Measurements from ENCODE around the gene EIF2A. TPM values are rescaled to one million over a fixed set of nuclear protein-coding genes. Genes with fewer than 3 reads are reported as not detected.
A peak's percentile ranks its signal among the peaks of the same experiment; 100 is the strongest.
"Not testable (repeated sequence)": the region's sequence is repeated elsewhere in the genome, so short reads cannot be mapped to it uniquely, and the experiment has no call there.

The EIF2A gene
- total RNA-seq: 165 and 216 TPM in 2 replicates

DNA sequence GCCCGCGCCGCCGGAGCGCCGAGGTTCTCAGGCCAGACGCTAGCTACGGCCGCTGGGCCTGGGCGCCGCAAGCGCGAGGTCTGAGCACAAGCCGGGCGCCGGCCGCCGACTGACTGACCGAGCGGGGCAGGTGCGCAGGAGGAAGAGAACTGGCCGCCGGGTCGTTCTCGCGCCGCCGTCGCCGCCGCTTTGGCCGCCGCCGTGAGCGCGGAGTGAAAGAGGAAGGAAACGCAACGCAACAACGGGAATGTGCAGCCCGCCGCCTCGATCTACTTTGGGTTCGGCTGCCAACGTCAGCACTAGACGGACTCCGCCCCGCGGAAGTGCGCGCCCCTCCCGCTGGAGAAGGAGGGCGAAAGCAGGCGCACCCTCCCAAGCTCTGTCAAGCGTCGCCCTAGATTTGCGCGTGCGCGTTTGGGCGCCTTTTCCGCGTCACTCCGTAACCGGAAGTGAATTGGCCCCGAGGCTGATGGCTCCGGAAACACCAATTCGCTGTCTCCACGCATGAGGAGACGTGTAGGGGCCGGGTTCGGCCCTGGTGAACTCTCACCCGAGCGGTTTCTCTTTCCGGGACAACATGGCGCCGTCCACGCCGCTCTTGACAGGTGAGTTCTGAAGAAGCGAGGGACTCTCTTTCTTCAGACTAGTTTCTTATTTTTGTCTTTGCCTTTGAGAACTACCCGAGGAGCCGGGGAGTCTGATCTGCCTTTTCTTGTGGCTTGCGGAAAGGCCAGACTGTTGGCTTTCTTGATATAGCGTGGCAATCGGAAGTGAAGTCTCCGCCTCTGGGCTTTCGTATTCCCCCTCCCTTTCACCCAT, at the start of gene EIF2A, which contains the start of gene SERP1:
TSS of gene EIF2A (plus strand) at position 562 of the 819 bp plus-strand sequence. CDS start at position 578, 16 bp downstream.
TSS of gene SERP1 (minus strand) at position 271 of the 819 bp plus-strand sequence. CDS start 361 bp downstream, outside the sequence.
- DNase-seq (ENCODE audit: low read depth in 2 of 2): peak; percentile 99

DNA sequence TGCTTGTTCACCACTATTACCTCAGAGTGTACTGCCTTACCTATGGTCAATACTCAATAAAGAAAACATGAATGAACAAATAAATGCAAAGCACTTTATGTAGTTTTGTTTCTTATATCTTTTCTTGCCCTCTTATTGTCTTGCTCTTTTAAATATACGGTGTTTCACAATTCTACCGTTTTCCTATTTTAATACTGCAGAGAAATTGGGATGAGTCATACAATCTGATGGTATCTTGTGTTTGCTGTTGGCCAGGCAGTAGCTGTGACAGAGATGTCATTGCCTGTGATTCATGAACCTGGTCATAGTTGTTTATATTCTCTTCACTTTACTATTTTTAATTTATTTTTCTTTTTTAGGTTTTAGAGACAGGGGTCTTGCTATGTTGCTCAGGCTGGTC, 48.6 kb upstream of the EIF2A start:
- peak; percentile 35 to 67 for DNase-seq (ENCODE audit: low read depth in 2 of 2)

DNA sequence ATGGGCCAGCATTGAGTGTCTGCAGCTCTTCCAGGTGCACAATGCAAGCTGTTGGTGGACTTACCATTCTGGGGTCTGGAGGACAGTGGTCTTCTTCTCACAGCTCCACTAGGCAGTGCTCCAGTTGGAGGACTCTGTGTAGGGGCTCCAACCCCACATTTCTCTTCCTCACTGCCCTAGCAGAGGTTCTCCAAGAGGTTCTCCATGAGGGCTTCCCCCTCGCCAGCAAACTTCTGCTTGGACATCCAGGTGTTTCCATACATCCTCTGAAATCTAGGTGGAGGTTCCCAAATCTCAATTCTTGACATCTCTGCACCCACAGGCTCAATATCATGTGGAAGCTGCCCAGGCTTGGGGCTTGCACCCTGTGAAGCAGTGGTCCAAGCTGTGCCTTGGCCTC, 45.6 kb upstream of the EIF2A start:
- not testable (repeated sequence) for DNase-seq (ENCODE audit: low read depth in 2 of 2)

DNA sequence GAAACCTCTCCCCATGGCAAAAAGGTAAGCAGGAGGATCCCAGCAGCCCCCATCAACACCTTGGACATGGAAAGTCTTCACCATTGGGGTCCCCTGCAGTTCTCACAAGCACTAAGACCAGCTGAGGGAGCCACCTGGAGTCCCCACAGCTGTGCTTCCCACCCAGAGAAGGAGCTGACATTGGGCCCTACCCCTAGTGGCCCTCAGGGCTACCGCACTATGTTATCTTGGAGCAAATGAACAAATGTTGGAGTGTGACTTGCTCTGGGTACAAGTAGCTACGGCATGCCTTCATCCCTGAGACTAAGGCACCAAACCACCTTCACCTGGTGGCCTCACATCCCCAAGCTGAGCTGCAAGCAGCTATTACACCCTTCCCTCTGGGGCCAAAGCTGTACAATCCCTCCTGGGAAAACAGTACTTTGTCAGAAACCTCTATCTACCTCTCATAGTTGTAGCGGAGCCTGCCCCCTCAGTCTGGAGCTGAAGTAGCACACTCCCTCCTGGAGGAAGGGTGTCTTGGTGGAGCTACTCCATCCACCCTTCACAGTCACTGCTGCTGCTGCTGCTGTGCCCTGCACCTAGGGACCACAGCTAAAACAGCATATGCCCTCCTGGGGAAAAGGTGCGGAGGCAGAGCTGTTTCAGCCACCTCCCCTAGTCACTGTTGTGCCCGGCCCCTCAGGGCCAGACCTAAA, 43.0 kb upstream of the EIF2A start:
- DNase-seq (ENCODE audit: low read depth in 2 of 2): no peak

DNA sequence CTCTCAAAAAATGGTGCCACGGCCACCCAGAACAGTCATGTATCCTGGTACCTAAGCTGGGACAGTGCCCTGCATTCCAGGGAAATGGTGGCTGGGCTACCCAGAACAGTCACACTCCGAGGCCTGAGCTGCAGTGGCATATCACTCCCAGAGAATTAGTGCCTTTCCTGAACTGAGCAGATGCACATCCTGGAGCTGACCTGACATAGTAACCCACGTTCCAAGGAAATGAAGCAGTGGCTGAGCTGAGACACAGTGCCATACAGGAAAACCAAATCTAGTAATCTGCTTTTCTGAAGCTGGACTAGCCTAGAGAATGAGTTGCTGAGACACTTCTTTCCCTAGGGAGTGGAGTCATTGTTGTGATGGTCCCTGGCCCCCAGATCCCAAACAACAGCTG, 42.1 kb upstream of the EIF2A start:
- DNase-seq (ENCODE audit: low read depth in 2 of 2): peak in 1 of 2 donors; percentile 68

DNA sequence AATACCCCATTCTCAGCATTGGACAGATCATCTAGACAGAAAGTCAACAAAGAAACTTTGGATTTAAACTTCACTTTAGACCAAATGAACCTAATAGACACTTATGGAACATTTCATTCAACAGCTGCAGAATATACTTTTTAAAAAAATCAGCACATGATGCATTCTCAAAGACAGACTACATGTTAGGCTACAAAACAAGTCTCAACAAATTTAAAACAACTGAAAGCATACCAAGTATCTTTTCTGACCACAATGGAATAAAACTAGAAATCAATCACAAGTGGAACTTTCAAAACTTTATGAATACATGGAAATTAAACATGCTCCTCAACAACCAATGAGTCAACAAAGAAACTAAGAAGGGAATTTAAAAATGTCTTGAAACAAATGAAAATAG, 38.2 kb upstream of the EIF2A start:
- no peak for DNase-seq (ENCODE audit: low read depth in 2 of 2)

DNA sequence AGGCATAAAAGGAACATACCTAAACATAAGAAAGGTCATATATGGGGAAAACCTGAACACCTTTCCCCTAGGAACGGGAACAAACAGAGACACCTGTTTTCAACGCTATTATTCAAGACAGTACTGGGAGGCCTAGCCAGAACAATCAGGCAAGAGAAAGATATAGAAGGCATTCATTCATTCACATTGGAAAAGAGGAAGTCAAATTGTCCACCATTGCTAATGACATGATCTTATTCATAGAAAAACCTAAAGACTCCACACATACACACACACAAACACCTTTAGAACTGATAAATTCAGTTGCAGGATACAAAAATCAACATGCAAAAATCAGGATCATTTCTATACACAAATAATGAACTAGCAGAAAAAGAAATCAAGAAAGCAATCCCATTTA, 36.8 kb upstream of the EIF2A start:
- DNase-seq (ENCODE audit: low read depth in 2 of 2): no peak

DNA sequence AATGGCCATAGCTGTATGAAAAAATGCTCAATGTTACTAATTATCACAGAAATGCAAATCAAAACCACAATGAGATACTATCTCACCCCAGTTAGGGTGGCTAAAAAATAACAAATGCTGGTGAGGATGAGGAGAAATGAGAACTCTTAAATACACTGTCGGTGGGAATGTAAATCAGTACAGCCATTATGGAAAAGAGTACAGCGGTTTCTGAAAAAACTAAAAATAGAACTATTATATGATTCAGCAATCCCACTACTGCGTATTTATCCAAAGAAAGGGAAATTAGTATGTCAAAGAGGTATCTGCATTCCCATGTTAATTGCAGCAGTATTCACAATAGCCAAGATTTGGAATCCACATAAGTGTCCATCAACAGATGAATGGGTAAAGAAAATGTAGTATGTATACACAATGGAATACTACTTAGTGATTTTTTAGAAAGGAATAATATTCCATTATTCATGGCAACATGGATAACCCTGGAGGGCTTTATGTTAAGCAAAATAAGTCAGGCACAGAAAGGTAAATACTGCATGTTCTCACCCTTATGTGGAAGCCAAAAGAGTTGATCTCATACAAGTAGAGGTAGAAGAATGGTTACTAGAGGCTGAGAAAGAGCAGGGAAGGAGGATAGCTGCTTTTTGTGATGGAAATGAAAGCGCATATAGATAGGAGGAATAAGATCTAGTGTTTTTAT, 35.3 kb upstream of the EIF2A start:
- no peak for DNase-seq (ENCODE audit: low read depth in 2 of 2)

DNA sequence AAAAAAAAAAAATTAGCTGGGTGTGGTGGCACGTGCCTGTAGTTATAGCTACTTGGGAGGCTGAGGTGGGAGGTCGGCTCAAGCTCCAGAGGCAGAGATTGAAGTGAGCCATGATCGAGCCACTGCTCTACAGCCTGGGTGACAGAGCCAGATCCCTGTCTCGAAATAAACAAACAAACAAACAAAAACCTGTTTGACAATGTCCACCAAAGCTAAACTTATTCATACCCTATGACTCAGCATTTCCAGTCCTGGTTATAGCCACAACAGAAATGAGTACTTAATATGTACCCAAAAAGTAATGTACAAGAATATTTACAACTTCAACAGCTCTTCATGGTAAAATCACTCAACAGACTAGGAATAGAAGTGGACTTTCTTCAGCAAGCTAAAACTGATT, 31.4 kb upstream of the EIF2A start:
- no peak for DNase-seq (ENCODE audit: low read depth in 2 of 2)

DNA sequence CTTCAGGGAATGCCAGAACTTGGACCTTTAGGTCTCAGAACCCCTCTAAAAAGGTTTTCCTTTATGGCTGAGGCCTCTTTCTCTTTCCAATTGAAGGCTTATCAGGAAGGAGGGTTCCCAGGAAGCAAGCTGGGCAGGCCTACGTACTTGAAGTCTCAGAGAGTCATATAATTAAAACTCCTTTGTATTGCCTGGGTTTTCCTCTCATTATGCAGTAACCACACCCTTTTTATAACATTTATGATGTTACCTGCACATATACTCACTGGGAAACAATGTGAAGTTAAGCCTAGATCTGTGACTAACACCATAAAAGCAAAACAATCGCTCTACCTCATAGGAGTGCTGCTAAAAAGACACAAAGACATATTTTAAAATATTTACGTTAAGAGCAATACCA, 27.6 kb upstream of the EIF2A start:
- DNase-seq (ENCODE audit: low read depth in 2 of 2): no peak

DNA sequence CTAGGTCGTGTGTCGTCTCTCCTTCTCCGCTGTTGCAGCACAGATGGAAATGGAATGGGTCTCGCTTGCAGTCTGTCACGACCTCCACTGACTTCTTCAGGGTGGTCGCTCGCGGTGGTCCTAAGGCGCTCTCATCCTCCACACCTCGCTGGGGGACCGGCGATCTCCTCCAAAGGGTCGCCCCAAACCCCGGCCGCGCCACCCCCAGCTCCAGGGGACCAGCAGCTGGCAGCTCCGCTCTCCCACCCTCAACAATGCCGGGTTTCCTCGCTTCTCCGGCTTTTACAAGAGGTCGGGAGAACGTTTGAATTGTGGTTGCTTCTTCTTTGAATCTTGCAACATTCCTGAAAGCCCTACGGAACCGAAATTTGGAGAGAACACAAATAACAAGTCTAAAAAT, 26.2 kb upstream of the EIF2A start:
- DNase-seq (ENCODE audit: low read depth in 2 of 2): no peak

DNA sequence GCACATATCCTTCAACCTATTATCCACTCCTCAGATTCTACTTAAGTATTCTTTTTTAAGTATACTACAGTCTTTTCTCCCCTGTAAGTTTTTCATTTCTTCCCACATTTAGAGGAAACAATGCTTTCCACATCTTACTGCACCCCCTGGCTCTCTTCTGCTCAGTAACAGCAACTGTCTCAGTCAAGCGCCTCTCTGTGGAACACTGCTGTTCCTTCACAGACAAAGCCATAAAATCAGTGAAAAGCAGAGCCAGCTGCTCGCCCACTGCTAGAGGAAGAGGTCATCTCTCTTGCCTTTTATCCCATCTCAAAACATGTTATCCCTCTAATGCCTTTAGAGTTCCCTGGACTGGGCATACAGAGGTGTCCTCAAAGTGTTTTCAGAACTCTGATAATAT, 25.1 kb upstream of the EIF2A start:
- no peak for DNase-seq (ENCODE audit: low read depth in 2 of 2)

DNA sequence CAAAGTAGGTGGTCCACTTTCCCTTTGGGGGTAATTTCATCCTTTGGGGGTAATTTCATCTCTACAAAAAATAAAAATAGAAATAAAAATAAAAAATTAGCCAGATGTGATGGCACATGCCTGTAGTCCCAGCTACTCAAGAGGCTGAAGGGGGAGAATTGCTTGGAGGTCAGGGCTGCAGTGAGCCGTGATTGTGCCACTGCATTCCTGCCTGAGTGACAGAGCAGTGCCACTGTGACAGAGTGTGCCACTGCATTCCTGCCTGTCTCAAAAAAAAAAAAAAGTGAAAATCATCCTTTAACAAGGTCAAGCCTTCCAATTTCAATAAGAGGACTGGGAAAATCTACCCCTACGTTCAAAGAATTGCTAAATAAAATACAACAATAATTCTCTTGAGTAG, 23.0 kb upstream of the EIF2A start:
- no peak for DNase-seq (ENCODE audit: low read depth in 2 of 2)

DNA sequence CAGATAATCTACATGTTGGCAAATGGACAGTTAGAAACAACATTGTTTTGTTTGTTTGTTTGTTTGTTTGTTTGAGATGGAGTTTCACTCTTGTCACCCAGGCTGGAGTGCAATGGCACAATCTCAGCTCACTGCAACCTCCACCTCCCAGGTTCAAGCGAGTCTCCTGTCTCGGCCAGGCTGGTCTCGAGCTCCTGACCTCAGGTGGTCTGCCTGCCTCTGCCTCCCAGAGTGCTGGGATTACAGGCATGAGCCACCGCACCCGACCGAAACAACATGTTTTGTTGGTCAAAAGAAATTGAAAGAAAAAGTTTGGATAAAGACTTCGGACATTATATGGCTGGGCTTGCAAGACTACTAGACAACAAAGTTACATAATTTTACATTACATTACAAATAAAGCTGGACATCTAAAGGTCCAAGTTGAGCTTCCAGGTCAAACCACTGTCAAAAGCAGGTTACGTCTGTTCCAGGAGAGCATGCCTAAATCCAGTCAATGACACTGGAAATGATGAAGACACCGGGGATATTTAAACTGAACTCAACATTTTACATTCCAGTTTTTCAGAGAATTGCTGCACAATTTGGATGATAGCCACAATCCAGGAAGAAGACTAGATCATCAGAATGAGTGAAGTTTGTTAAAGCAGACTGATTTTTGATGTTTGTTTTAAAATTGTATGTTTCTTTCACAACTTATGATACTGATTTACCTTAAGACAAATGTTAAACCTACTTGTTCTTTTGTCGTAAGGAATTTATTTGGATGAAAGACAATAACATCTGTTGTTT, 18.9 kb upstream of the EIF2A start:
- no peak for DNase-seq (ENCODE audit: low read depth in 2 of 2)

DNA sequence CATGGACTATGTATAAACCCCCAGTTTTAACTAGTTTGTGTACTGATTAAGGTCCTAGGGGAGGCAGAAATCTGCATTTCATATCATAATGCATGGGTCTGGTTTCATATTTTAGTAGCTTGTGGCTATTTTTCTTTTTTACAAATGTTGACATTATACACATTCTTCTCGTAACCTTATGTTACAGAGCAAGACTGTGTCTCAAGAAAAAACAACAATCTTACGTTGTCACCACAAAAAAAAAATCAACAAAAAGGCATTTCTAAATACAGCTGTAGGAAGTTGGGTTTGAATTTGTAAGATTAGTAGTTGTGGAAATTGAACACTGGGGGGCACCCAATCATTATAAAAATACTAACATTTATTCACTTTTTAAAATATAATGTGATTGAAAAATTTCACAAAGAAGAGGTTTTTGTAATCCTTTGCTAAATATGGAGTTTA, 18.2 kb upstream of the EIF2A start:
- DNase-seq (ENCODE audit: low read depth in 2 of 2): peak in 1 of 2 donors; percentile 46

DNA sequence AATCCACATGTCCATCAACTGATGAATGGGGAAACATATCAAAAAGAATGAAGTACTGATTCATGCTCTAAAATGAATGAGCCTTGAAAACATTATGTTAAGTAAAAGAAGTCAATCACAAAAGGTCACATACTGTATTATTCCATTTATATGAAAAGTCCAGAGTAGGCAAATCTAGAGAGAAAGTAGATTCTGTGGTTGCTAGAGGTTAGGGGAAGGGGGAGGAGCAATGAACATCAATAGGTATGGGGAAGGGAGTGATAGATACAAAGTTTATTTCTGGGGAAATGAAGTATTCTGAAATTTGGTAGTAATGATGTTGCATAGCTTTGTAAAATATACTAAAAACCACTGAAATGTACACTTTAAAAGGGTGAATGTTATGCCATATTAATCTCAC, 14.8 kb upstream of the EIF2A start:
- DNase-seq (ENCODE audit: low read depth in 2 of 2): no peak

DNA sequence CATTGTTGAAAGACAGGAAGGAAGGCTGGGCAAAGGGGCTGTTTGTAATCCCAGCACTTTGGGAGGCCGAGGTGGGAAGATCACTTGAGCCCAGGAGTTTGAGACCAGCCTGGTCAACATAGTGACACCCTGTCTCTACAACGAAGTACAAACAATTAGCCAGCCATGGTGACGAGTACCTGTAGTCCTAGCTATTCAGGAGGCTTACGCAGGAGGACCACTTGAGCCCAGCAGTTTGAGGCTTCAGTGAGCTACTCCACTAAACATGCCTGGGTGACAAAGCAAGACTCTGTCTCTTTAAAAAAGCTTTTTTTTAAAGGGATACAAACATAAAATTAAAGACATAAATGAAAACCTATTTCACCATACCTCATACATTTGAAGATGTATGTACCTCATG, 11.4 kb upstream of the EIF2A start:
- DNase-seq (ENCODE audit: low read depth in 2 of 2): no peak

DNA sequence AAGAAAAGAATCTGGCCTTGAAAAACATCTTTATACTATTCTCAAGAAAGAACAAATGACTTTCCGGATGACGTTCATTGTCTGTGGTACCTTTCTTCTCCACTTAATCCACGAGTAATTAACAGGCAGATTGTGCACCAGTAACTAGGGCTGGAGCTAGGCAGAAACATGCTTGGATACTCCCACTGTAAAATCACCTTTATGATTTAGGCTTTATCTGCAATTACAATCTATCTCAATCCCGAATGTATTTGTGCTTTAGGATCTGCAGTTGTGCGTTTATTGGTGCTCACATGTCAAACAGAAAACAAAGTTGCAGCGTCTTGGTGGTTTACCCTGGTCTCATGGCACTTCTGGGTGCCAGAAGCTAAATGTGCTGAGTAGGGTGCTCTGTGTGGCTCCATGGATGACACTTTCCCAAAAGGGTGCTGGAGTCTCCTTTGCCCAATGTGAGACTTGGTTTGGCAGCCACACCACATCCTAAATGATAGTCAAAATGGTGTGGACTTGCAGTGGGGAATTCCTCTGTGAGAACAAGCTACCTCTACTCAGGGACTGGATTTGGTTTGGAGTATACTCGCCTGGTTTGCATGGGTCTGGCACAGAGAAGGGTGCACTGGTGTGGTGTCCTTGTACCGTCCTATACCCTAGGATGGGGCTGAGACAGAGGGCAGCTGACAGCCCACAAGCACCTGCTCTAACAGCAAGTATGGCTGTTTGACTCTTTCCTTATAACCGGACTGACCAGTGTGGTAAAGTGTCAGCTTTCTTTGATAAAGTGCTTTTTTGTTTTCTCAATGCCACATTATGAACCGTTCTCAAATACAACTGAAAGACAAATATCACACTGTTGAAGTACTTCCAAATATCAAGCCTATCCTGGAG, 8.0 kb upstream of the EIF2A start:
- DNase-seq (ENCODE audit: low read depth in 2 of 2): no peak

DNA sequence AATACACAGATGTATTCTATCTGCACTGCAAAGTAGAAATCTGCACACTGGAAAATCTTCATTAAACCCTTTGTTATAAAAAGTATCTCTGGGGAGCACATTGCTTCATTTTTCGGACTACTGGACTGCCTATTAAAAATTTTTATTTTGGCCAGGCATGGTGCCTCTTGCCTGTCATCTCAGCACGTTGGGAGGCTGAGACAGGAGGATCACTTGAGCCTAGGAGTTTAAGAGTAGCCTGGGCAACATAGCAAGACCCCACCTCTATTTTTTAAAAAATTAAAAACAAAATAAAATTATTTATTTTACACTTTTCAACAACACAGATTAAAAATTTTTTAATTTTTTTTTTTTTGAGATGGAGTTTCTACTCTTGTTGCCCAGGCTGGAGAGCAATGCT, 6.3 kb upstream of the EIF2A start:
- DNase-seq (ENCODE audit: low read depth in 2 of 2): no peak

DNA sequence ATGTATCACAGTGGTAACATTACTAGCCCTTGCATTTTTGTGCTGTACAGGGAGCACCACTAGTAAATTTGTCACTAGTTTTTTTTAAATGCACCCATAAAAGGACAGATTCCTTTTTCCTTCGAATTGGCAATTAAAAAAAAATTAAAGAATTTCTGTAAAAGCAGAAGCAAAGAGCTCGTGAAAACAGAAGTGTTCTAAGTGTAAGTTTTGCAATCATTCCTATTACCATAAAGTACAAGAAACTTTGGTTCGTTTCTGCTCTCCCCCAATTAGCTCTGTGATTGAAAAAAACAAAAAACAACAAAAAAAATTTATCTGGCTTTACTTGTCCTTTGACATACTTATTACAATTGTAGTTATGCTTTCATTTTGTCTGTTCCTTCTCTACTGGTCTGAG, 5.6 kb upstream of the EIF2A start:
- no peak for DNase-seq (ENCODE audit: low read depth in 2 of 2)
